ENCODE measurements around the gene SH3GL1.
A peak's percentile ranks its signal among the peaks of the same experiment; 100 is the strongest.

Gene SH3GL1

DNA sequence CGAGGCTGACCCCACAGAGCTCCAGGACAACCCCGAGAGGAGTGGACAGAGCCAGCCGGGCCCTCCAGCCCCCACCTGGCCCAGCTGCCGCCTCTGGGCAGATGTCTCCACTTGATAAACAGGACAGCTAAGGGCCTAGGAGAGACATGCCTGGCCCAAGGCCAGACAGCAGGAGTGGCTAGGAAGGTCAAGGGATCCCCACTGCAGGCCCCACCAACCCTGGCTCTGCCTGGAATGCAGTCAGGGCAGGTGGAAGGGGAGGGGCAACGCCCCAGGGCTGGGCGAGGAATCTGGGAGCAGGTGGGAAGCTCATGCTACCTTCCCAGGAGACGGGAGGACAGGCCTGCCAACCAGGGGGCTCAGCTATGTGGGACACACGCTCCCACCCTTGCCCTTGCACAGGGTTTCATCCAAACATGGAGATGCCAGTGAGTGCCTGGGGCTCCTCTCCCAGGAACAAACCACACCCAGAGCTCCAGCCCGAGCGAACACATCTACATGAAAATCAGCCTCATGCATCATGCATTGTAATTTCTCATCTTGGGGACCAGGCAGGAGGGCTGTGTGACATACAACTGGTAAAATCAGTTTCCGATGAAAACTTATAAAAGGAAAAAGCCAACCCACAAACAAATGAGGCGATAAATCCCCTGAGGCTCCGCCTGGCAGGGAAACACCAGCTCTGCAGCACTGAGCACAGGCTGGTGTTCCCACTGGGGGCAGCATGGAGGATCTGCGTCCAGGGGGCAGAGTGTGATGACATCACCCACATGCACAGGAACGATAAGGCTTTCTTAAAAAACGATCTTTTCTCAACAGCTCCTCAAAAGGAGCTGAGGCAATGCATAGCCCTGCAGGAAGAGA, 25.0 kb downstream of the SH3GL1 start:
- DNase-seq, result peak; percentile 98

DNA sequence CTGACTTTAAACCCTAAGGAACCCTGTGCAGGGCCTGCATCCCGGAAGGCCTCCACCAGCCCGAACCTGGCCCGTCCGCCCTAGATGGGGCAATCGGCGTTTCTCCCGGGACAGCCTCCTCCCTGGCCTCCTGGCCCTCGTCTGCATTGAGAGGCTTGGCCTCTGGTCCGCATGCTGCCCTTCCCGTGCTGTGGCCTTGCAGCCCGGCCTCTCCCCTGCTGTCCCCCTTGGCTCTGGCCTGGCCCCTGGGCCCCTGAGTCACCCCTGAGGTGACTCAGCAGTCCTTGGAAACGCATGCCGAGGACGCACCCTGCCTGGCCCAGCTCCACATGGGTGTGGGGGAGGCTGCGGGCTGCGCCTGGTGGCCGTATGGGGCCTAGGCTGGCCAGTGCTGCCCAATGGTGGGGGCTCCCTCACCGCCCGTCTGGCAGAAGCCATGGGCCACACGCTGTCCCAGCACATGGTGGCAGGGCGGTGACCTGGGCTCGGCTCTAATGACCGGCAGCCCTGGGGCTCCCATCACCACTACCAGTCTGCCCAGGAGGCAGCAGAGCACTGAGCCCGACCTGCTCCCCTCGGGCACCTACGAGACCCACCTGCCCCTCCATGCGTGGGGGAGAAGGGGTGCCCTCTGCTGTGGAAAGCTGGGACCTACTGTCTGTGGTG, 25.7 kb downstream of the SH3GL1 start:
- peak; percentile 92 for DNase-seq

DNA sequence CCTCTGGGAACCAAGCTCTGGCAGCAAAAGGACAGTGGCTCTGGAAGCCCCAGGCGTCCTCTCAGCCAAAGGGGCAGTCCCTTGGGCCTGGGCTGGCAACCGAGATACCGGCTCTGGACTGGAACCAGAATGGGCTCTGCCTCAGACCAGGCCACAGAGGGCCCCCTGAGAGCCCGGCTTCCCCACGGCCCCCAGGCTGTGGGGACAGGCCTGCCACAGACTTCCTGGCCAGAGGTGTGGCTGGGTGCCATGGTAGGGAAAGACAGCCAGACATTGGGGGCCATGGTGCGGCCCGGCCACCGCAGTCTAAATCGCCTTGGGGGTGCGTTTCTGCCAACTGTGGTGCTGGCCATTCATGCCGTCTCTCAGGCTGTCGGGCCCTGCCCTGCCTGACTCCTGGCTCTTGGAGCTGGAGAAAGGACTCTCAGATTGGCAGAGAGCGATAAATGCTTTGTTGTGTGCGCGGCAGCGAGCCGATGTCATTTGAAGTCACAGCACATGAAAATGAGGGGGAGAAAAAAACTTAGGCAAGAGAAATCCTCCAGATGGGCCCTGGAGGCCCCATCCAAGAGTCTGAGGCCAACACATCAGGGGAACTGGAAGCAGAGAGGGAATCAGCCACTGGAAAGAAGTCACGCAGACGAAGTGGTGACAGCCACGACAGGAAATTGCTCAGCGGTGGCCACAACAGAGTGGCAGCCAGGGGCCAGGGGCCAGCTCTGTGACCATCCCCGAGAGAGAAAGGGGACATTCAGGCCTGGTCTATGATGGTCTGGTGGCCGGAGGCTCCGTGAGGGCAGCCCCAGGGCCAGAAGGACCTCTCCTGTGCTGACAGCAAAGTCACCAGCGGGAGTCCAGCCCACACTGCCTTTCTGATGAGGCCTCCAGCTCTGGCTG, 26.5 kb downstream of the SH3GL1 start:
- peak; percentile 40 for DNase-seq

DNA sequence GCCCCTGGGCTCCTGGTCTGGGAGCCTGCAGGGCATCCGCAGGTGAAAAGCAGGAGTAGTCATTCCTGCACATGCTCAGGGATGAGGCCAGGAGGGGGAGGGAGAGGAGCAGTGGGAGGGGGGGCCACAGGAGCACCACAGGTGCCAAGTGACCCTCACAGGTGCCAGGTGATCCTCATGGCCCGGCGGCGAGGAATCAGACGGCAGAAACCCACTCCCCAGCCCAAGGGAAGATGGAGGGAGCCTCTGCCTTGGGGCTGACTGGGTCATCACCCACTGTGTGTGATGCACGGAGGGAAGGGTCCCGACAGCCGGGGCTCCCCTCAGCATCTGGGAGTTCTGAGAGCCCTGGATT, 27.4 kb downstream of the SH3GL1 start:
- DNase-seq, result no peak

- DNase-seq, result peak; percentile 74
Observed at GRCh38 chr19:4372165-4373012, 28.0 kb downstream of the SH3GL1 start.

- DNase-seq, result no peak
Observed at GRCh38 chr19:4371247-4372164, 28.8 kb downstream of the SH3GL1 start.

DNA sequence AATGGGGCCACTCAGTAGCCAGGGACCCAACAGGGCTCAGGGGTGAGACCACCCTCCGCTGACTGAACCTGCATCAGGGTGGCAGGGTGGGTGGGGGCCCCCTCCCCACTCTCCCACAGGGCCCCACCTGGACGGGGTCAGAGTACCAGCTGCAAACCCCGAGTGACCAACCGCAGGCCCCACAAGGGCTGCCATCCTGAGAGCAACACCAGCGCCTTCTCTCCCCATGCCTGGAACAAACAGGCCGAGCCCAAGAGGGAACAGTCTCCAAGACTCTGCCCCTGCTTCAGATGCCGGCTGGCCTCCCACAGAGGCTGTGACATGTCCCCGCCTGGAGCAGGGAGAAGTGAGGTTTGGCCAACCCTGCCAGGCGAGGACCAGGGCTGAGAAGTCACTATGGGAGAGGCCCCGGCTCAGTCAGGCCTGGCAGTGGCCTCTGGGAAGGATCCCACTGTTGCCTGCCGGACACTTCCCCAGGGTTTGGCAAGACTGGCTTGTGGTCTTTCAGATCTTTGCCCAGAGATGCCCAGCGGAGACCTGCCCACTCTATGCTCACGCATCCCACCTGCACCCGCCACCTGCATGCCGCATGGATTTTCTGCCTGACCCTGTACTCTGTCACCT, 29.8 kb downstream of the SH3GL1 start:
- no peak for DNase-seq

DNA sequence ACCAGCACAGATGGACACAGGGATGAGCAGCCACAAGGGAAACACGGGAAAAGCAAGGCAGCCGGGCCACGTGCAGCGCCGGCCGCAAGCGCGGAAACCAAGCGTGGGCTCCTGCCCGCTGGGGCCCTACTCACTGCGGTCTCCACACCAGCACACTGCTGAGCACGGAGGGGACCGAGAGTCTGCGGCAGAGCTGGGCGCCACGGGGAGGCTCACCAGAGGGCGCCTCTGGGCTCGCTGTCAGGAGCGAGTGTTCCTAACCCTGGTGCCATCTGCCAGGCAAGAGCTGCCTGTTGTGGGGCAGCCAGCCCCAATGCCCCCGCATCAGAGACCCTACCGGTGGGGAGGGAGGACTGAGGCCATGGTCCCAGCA, 30.5 kb downstream of the SH3GL1 start:
- DNase-seq, result peak; percentile 78

DNA sequence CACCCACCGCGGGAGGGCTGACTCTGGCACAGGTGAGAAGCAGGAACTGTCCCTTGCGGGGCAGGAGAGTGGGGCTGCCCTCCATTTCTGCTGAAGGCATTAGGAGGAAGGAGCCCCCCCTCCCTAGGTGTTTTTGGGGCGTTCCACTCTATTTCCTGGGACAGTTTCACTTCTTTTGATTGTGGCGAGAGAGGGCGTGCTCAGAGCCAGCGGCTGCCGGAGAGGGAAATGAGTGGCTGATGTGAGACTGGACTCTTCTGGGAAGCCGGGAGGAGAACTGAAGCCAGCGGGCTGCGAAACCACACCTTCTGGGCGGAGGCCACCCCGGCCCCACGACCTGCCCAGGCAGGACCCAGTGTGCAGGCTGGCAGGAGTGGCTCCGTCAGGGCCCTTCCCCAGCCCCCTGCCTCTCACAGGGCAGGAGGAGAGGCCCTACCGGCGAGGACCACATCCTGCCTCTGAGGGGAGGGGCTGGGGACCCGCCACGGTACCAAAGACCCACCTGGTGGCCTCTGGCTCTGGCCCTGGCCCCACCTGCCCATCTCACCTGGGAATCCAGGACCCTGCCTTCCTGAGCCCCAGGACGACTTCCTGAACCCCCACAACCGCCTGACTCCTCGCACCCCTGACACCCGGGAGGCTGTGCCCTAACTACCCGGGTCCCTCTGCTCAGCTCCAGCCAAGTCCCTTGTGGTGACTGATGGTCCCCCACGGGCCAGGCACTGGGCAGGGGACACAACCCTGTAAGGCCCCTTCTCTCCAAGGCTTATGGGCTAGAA, 31.0 kb downstream of the SH3GL1 start:
- peak; percentile 83 for DNase-seq

DNA sequence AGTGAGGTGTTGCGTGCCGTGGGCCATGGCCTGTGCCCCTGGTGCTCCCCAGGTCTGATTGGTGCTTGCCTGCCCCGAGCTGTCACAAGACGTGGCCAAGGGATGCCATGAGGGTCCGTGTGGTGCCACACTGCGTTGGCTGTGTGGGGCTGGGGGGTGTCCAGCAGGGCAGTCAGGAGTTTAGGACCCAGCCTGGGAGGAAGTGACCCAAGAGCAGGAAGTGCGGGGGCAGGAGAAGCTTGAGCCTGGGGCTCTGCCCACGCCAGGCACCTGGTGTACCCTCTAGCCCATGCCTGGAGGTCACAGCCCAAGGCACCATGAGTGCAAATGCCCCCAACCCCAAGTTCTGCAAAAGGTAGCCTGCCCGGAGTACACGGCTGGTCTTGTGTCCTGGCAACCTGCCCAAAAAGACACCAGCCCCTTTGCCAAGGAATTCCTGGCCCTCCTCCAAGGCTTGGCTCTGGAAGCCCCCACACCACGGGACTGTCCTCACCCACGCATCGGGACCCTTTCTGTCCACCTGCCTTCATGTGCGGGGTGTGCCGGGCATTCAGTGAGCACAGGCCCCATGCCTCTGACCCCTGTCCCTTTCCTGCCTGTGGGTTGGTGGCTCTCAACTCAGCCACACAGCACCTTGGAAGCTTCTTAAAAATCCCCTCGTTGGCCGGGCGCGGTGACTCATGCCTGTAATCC, 32.1 kb downstream of the SH3GL1 start:
- DNase-seq, result no peak

DNA sequence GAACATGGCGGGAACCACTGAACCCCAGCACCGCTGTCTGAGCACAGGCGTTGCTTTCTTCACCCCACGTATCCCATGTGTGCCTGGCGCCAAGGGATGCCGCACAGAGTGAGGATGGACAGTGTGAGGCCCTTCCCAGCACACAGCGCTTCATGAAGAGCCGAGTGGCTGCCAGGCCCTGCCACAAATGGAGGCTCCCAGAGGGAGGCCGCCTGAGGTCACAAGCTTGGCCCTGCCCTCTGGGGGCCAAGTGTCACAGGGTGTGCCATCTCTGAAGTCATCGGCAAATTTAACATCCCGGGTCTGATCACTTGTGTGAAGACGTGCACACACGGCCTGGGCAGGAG, 32.6 kb downstream of the SH3GL1 start:
- DNase-seq, result peak; percentile 37

DNA sequence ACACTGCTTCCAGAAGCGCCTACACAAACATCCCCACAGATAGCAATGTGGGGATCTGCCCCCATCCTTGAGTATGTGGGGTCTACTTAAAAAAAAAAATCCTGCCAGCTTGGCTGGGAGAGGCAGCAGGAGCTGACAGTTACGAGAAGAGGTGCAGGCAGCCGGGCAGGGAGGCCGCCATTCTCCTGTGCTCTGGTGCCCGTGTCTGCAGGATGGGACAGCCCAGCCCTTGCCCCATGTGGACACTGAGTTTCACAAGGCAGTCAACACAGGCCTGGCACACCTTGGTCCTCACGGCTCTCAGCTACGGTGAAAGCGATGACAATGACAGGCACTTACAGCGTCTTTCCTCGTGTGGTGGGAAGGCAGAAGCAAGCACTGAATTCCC, 33.0 kb downstream of the SH3GL1 start:
- no peak for DNase-seq

- DNase-seq, result no peak
Observed at GRCh38 chr19:4366666-4367335, 33.5 kb downstream of the SH3GL1 start.

DNA sequence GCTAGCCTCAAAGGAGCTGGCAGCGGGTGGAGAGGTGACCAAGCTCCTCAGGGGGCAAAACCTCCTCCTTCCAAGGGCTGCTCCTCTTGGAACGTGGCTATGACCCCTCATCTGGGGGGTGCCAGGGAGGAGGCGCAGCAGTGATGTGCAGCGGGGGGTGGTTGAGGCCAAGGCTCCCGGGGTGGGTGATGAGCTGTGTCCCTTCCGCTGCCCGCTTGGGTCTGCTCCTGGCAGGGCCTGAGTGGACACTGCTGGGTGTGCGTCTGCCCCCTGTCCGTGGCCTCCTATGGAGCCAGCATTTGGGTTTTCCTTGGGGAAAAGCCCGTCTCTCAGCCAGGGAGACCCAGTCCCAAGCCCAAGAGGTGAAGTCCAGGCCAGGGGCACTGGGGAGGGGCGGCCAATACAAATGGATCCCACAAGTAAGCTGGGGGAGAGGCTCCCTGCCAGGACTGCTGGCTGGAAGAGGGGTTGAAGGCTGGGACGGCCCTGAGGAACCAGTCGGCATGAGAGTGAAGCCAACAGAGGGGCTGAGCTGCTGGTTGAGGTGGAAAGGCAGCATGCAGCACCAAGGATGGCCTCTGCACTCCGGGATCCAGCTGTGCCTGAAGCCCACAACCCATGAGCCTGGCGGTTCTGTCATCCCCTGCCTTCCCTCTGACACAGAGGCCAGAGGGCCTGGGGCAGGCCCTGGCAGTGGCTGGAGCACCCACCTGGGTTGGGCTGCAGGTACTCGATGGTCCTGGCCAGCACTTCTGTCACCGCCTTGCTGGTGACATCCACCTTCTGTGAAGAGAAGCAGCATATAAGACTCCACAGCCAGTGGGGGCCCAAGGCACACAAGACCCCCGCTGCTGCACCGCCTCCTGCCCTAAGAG, 34.3 kb downstream of the SH3GL1 start:
- no peak for DNase-seq

DNA sequence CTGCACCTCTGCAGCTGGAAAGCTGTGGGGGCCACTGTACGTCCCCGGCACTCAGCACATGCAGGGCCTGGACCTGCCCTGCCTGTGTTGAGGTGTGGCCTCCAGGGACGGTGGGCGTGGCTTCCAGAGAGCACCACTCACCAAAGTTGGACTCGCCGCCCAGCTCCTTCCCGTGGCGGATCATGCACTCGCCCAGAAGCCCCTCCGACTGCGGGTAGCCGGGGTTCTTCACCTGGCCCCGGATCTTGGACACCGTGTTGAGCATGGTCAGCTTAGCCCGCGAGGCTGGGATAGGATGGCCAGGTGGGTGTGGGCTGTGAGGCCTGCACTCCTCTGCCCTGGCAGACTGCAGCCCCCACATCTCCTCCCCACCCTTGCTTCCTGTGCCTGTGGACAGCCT, 35.0 kb downstream of the SH3GL1 start:
- no peak for DNase-seq

DNA sequence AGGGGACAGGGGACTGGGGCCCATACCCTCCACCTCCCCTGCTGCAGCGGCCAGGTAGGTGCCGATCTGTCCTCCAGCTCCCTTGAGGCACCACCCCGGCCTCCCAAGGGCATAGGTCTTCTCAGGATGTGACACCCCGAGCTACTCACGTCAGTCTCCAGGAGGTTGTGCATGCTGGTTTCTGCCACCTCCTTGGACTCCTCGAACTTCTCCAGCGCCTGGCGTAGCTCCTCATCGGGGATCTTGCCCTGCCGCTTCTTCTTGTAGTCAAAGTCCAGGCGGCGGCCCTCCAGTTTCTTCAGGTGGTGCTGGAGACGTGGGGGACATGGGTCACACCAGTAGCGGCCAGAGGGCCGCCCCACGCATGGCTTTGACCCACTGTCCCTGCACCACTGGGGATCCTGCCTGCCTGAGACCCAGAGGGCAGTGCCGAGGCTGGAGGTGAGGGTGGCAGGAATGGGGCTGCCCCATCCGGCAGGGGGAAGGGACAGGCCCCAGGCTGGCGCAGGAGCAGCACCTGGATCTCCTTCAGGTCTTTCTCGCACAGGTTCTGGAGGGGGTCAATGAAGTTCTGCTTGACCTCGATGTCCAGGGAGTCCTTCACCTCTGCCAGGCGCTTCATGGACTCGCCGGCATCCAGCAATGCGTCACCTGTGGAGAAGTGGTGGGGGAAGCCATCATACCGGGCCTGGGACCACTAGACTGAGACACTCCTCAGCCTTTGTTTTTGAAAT, 36.6 kb downstream of the SH3GL1 start:
- DNase-seq, result no peak

DNA sequence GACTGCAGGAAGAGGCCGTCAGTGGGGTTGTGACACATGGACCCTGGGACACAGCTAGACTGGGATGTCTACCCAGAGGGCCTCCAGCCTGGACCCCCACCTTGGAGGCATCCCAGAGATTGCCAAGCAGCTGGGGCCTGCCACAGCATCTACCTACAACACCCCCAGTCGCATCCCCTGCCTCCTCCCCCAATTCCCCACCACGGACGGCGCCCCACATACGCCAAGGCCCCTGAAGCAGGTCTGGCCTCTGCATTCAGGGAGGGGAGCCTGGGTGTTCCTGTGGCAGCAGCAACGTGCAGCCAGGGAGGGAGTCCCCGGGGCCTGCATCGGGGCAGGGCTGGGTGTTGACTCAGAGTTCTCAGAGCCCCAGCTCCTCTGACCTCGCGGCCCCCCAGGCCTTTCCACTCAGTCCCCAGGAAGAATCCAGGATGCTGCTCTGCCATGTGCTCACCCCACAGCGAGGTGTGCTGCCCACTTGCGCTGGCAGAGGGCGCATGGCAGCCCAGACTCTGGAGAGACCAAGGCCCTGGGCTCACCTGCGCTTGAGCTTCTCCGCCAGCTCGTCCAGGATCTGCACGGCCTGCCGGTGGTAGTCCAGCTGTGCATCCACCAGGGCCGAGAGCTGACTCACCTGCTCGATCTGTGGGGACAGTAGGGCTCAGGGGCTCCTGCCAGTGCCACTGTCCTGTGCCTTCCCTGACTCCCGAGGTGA, 37.4 kb downstream of the SH3GL1 start:
- no peak for DNase-seq

Measured in hematopoietic multipotent progenitor cell treated with erythropoietin and hydrocortisone succinate and interleukin-3 and kit ligand, for 8 days (in vitro differentiated cells).